ENCODE results near the gene INPP4B.

- no peak for TF ChIP-seq POLR2A (IDR thresholded peaks at IDR 0.05)
- no peak for TF ChIP-seq CTCF (IDR thresholded peaks at IDR 0.05)
Observed at GRCh38 chr4:142083264-142083663, 762.8 kb downstream of the INPP4B start.

Data from uterus (tissue), 2 donors.